ENCODE data around the gene DCLK3.

GRCh38 chr3:36813305-36813704 lies 49.0 kb upstream of the DCLK3 start:
- TF ChIP-seq EZH2 (IDR thresholded peaks at IDR 0.05; ENCODE audit: low read length, missing control alignments) (no peak), CTCF (conservative IDR thresholded peaks at IDR 0.05 in 1 of 2, IDR thresholded peaks at IDR 0.05 in 1 of 2; ENCODE audit: low read depth in 1 of 2, low read length in 2 of 2) (no peak)

All from fibroblast of lung (primary cell).